Esophagus squamous epithelium (tissue), 4 donors: ENCODE results near the gene SUSD3.

Experiments used
- POLR2A ChIP-seq, 4 donors: fragments of 450-650 bp; IDR thresholded peaks; one replicate each; pipeline ENCODE4 v1.6.1; 2017; ENCODE audit warnings: antibody characterized with exemption in 4 of 4, mild to moderate bottlenecking in 4 of 4, moderate library complexity in 3 of 4
- TF ChIP-seq, protein P1 (sequence below), 6 experiments: fragments of 450-650 bp in 4 of 6; fragments of 200-600 bp in 2 of 6; sonication (generic) in 2 of 6; IDR thresholded peaks; one replicate each; pipeline ENCODE4 v1.5.1; 2016 to 2019; ENCODE audit warnings: antibody characterized with exemption in 6 of 6, mild to moderate bottlenecking in 4 of 6, moderate library complexity in 4 of 6

GRCh38 chr9:93107825-93108161 lies 49.3 kb downstream of the SUSD3 start:
- TF ChIP-seq, protein P1, sequence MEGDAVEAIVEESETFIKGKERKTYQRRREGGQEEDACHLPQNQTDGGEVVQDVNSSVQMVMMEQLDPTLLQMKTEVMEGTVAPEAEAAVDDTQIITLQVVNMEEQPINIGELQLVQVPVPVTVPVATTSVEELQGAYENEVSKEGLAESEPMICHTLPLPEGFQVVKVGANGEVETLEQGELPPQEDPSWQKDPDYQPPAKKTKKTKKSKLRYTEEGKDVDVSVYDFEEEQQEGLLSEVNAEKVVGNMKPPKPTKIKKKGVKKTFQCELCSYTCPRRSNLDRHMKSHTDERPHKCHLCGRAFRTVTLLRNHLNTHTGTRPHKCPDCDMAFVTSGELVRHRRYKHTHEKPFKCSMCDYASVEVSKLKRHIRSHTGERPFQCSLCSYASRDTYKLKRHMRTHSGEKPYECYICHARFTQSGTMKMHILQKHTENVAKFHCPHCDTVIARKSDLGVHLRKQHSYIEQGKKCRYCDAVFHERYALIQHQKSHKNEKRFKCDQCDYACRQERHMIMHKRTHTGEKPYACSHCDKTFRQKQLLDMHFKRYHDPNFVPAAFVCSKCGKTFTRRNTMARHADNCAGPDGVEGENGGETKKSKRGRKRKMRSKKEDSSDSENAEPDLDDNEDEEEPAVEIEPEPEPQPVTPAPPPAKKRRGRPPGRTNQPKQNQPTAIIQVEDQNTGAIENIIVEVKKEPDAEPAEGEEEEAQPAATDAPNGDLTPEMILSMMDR (IDR thresholded peaks at IDR 0.05): no peak
- TF ChIP-seq POLR2A (IDR thresholded peaks at IDR 0.05): no peak
